CD8-positive, alpha-beta memory T cell (primary cell): ENCODE results near the gene C20orf96. TPM values are rescaled to one million over a fixed set of nuclear protein-coding genes. Genes with fewer than 3 reads are reported as not detected.
"Not testable (repeated sequence)": the region's sequence is repeated elsewhere in the genome, so short reads cannot be mapped to it uniquely, and the experiment has no call there.

Source experiments
- CTCF ChIA-PET: fragments of 350-600 bp; sonication (Branson Sonifier 250); formaldehyde crosslinking; loops from one replicate; lab custom pipeline; 2021; ENCODE audit warnings: antibody characterized with exemption; lab: Charles Lee
- POLR2A ChIA-PET: fragments of 350-600 bp; sonication (Branson Sonifier 250); formaldehyde crosslinking; loops from one replicate; lab custom pipeline; 2021; ENCODE audit warnings: antibody characterized with exemption; lab: Charles Lee
- DNase-seq, 5 donors: peaks; one replicate each; pipeline versions ENCODE4 v3.0.0 to v3.0.0-alpha.2; 2020 to 2022; ENCODE audit warnings: mixed read lengths in 1 of 5
- H3K27ac ChIP-seq: one replicate; pipeline ENCODE4 v1.7.0; 2013; ENCODE audit warnings: low read depth, mild to moderate bottlenecking, low read length, moderate library complexity
- H3K27me3 ChIP-seq: 2 replicates; pipeline ENCODE4 v1.7.0; 2013; ENCODE audit warnings: low read length, mild to moderate bottlenecking; ENCODE audit not compliant: insufficient read depth, poor library complexity, severe bottlenecking
- H3K36me3 ChIP-seq: 2 replicates; pipeline ENCODE4 v1.7.0; 2013; ENCODE audit warnings: mild to moderate bottlenecking, low read length, moderate library complexity; ENCODE audit not compliant: insufficient read depth
- H3K4me1 ChIP-seq: 2 replicates; pipeline ENCODE4 v1.7.0; 2013; ENCODE audit warnings: mild to moderate bottlenecking, low read length, moderate library complexity; ENCODE audit not compliant: insufficient read depth
- H3K4me3 ChIP-seq: 2 replicates; pipeline ENCODE4 v1.7.0; 2013; ENCODE audit warnings: mild to moderate bottlenecking, low read length
- H3K9me3 ChIP-seq: 2 replicates; pipeline ENCODE4 v1.7.0; 2013; ENCODE audit warnings: mild to moderate bottlenecking, low read length
- H3K27ac Mint-ChIP-seq, 8 donors: one replicate each; pipeline ENCODE4 v1.8.0; 2020 to 2021; ENCODE audit warnings: mixed read lengths in 8 of 8, mild to moderate bottlenecking in 6 of 8, inconsistent platforms in 3 of 8, moderate library complexity in 3 of 8
- H3K27me3 Mint-ChIP-seq, 2 donors: one replicate each; pipeline ENCODE4 v1.8.0; 2020 to 2021; ENCODE audit warnings: mixed read lengths in 2 of 2, mild to moderate bottlenecking in 1 of 2, moderate library complexity in 1 of 2
- H3K36me3 Mint-ChIP-seq, 3 donors: one replicate each; pipeline ENCODE4 v1.8.0; 2020 to 2021; ENCODE audit warnings: mixed read lengths in 3 of 3, inconsistent platforms in 1 of 3, mild to moderate bottlenecking in 1 of 3
- H3K4me1 Mint-ChIP-seq, 3 donors: one replicate each; pipeline ENCODE4 v1.8.0; 2020 to 2021; ENCODE audit warnings: mixed read lengths in 3 of 3, inconsistent platforms in 1 of 3, mild to moderate bottlenecking in 1 of 3
- H3K4me3 Mint-ChIP-seq, 7 donors: one replicate each; pipeline ENCODE4 v1.8.0; 2020 to 2021; ENCODE audit warnings: mixed read lengths in 7 of 7, mild to moderate bottlenecking in 6 of 7, moderate library complexity in 4 of 7, inconsistent platforms in 2 of 7
- H3K9me3 Mint-ChIP-seq, 5 donors: one replicate each; pipeline ENCODE4 v1.8.0; 2020 to 2022; ENCODE audit warnings: mixed read lengths in 5 of 5, mild to moderate bottlenecking in 3 of 5, moderate library complexity in 2 of 5, inconsistent platforms in 1 of 5
- polyA plus RNA-seq: library from polyadenylated mRNA; unstranded; fragments of 300-500 nt; fragmentation: Illumina TruSeq; gene quantifications from one replicate; pipeline ENCODE4 v1.2.3, GENCODE V29; 2021
- total RNA-seq, 2 experiments: library from RNA; stranded (reverse); gene quantifications; one replicate each; pipeline ENCODE4 v1.2.3, GENCODE V29; 2021

C20orf96 gene, protein sequence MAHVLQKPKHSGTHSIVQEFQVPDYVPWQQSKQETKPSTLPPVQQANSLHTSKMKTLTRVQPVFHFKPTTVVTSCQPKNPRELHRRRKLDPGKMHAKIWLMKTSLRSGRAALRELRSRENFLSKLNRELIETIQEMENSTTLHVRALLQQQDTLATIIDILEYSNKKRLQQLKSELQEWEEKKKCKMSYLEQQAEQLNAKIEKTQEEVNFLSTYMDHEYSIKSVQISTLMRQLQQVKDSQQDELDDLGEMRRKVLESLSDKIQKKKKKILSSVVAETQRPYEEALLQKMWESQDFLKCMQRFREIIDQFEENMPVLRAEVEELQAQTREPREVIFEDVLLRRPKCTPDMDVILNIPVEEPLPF
- 1 to 10 TPM; 3.7 to 4.3 TPM for total RNA-seq
- 0.46 TPM for polyA plus RNA-seq

DNA sequence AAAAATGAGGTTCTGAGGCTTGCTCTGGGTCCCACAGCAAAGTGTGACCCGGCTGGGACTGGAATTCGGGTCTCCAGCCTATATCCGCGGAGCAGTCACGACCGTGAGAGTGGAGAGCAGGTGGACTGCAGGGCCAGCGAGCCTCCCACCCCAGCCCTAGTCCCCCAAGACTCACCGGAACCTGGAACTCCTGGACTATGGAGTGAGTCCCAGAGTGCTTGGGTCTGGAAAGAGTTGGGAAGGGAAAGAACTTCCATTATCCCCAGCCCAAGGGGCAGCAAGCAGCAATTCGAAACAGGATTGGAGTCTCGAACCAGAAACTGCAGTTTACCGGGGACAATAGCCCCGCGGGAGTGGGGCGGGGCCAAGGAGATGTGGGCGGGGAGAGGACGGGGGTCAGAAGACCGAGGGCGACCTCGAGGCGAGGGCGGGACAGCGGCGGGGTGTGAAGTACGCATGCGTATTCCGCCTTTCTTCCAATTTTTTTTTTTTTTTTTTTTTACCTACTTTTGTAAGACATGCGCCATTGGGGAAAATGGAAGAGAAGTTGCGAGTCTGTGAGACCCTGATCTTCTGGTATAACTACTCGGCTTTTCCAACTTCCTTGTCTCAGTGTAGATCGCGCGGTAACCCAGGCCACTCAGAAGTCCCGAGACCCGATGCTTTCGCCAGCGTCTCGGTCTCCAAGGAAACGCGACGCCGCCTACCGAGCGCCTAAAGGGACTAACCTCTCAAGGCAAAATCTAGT, at the start of gene C20orf96:
C20orf96 (minus strand) TSS at position 667 of the 748 bp plus-strand sequence; CDS start at position 527, 140 bp downstream.
- POLR2A ChIA-PET: no interaction called here

DNA sequence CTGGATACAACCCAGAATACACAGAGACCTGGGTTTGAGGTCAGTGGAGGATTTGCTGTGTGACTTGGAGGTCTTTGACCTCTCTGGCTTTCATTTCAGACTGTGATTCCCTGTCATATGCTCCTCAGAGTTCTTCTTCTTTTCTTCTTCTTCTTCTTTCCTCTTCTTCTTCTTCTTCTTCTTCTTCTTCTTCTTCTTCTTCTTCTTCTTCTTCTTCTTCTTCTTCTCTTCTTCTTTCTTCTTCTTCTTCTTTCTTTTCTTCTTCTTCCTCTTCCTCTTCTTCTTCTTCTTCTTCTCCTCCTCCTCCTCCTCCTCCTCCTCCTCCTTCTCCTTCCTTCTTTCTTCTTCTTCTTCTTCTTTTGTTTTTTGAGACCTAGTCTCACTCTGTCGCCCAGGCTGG, 45.5 kb upstream of the C20orf96 start:
- H3K4me3 Mint-ChIP-seq, H3K27ac ChIP-seq, POLR2A ChIA-PET, H3K36me3 ChIP-seq, H3K27me3 ChIP-seq, H3K27me3 Mint-ChIP-seq, CTCF ChIA-PET, H3K4me3 ChIP-seq, H3K4me1 Mint-ChIP-seq, H3K9me3 ChIP-seq, H3K36me3 Mint-ChIP-seq, H3K4me1 ChIP-seq, H3K9me3 Mint-ChIP-seq: not testable (repeated sequence)
- DNase-seq: peak in 1 of 5 donors; percentile 4
- H3K27ac Mint-ChIP-seq: peak overlapping the region in 1 of 8 donors; percentile 32

More for the DNA sequence above, at the start of gene C20orf96:
- no peaks in the 10 kb centered on the region for H3K9me3 ChIP-seq
- H3K36me3 ChIP-seq: no peaks in the 10 kb centered on the region
- peaks cover 24% of the 10 kb centered on the region for H3K4me1 ChIP-seq
- peak; percentile 74 to 87 (median 80) for DNase-seq
- Mint-ChIP-seq H3K4me3 (no peak within 1 kb of the TSS), H3K27ac (peak within 1 kb of the TSS in 4 of 8 donors; percentile 55 to 89 (median 68)), H3K36me3 (no peaks in the 10 kb centered on the region), H3K9me3 (no peaks in the 10 kb centered on the region), H3K27me3 (no peaks in the 10 kb centered on the region), H3K4me1 (peaks cover 0 to 11% (median 8%) of the 10 kb centered on the region in 3 donors)
- peak within 1 kb of the TSS; percentile 66 for H3K27ac ChIP-seq
- peak within 1 kb of the TSS; percentile 71 for H3K4me3 ChIP-seq
- no peaks in the 10 kb centered on the region for H3K27me3 ChIP-seq
- CTCF ChIA-PET: interaction anchor here (0.9 to 1.4 kb wide), 2 partner anchors 15 to 40 kb away, joined by 3 to 4 read pairs; no protein-coding TSS in a partner anchor

DNA sequence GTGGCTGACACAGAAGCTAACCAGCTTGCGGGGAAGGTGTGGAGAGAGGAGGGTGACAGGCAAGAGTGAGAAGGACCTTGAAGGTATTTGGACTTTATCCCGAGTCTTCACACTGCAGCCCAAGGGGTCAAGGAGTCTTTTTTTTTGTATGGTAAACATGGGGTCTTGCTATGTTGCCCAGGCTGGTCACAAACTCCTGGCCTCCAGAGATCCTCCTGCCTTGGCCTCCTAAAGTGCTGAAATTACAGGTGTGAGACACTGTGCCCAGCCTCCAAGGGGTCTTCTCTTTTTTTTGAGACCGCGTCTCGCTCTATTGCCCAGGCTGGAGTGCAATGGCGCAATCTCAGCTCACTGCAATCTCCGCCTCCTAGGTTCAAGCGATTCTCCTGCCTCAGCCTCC, 44.0 kb upstream of the C20orf96 start:
- H3K27me3 Mint-ChIP-seq: no peaks in the 10 kb centered on the region

DNA sequence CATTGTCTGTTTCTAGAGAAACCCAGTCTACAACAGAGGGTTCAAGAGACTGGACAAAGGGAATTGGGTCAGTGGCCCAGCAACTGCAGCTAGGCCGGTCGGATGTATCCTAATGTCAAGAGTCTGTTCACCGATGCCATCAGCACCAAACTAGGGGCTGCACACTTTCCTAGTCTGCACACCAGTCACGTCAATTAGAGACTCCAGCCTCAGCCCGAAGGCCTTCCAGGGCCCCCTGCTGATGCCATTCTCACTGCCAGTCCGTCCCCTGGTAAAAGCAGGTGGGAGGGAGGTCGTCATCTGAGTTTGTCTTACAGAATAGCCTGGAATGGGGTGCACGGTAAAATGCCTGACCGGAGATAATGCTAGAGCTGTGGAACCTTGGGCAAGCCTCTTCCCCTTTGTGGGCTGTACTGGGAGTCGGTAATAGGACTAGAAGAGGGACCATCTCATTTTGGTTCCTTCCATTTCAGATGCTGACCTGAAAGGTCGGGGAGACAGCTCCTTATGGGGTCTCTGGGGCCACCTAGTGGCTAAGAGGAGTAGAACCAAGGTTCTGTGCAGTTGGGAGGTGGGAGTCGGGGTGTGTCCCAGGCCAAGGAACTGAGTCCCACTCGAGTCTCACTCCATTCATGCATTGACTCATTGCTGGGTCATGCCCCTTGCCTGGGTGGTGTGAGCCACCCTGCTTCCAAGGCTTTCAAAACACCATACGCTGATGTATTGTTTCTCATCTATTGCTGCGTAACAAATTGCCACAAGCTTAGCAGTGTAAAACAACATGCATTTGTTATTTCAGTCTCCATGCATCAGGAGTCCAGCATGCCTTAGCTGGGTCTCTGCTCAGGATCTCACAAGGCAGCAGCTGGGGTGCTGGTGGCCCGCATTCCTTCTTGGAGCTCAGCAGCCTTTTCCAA, 39.9 kb upstream of the C20orf96 start:
- H3K4me1 Mint-ChIP-seq: peaks cover 6 to 26% (median 10%) of the 10 kb centered on the region in 3 donors
- H3K36me3 ChIP-seq: no peaks in the 10 kb centered on the region
- H3K27me3 Mint-ChIP-seq: peaks cover 0 to 1% of the 10 kb centered on the region in 2 donors
- H3K9me3 Mint-ChIP-seq: no peaks in the 10 kb centered on the region
- H3K27ac ChIP-seq: no peak overlapping the region
- H3K4me3 ChIP-seq: no peak overlapping the region
- no peaks in the 10 kb centered on the region for H3K27me3 ChIP-seq
- no peaks in the 10 kb centered on the region for H3K36me3 Mint-ChIP-seq
- H3K27ac Mint-ChIP-seq: peak overlapping the region in 3 of 8 donors; percentile 61 to 77 (median 72)
- no peaks in the 10 kb centered on the region for H3K9me3 ChIP-seq
- H3K4me1 ChIP-seq: peaks cover 20% of the 10 kb centered on the region
- DNase-seq: peak; percentile 35 to 78 (median 58)
- ChIA-PET POLR2A (interaction anchor here (1.0 kb wide), 2 partner anchors 33 to 37 kb away, joined by 3 read pairs; partner anchors contain the start of gene ZCCHC3), CTCF (interaction anchor here (0.6 to 4.3 kb wide), 21 partner anchors 8 to 214 kb away, joined by 3 to 60 read pairs (median 3); partner anchors contain the start of genes CSNK2A1, DEFB132 and ZCCHC3)
- H3K4me3 Mint-ChIP-seq: peak overlapping the region in 1 of 7 donors; percentile 60

More for the DNA sequence above, 44.0 kb upstream of the C20orf96 start:
- Histone ChIP-seq H3K27ac (no peak overlapping the region), H3K4me1 (peaks cover 4% of the 10 kb centered on the region), H3K36me3 (no peaks in the 10 kb centered on the region), H3K27me3 (no peaks in the 10 kb centered on the region), H3K4me3 (no peak overlapping the region), H3K9me3 (no peaks in the 10 kb centered on the region)
- H3K36me3 Mint-ChIP-seq: no peaks in the 10 kb centered on the region
- H3K4me1 Mint-ChIP-seq: peaks cover 2 to 9% (median 6%) of the 10 kb centered on the region in 3 donors
- no peaks in the 10 kb centered on the region for H3K9me3 Mint-ChIP-seq
- DNase-seq: no peak
- no peak overlapping the region for H3K27ac Mint-ChIP-seq
- no peak overlapping the region for H3K4me3 Mint-ChIP-seq
- ChIA-PET CTCF (no interaction called here), POLR2A (no interaction called here)

DNA sequence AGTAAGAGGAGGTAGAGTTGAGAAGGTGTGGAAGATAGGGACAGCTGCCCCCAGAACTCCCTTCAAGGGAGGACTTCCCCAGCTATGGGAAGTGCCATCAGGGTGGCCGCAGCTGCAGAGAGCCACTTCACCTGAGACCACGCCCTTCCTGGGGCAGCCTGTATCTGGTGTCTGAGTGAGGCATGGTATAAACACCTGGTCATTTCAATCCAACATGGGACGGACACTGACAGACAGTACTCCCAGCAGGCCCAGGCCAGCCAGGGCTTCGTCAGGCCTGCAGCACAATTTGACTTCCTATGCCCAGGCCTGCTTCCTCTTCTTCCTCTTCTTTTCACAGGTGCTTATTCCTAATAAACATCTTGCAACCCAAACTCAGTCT, 39.3 kb upstream of the C20orf96 start:
- no peaks in the 10 kb centered on the region for H3K36me3 ChIP-seq
- no peak for DNase-seq
- no peak overlapping the region for H3K27ac ChIP-seq
- Mint-ChIP-seq H3K27ac (peak overlapping the region in 1 of 8 donors; percentile 77), H3K4me1 (peaks cover 6 to 28% (median 12%) of the 10 kb centered on the region in 3 donors), H3K27me3 (peaks cover 0 to 1% of the 10 kb centered on the region in 2 donors), H3K9me3 (no peaks in the 10 kb centered on the region), H3K36me3 (peaks cover 0 to 2% (median 0%) of the 10 kb centered on the region in 3 donors), H3K4me3 (peak overlapping the region in 1 of 7 donors; percentile 85)
- CTCF ChIA-PET: interaction anchor here (0.6 to 4.3 kb wide), 12 partner anchors 9 to 214 kb away, joined by 3 to 60 read pairs (median 3); partner anchors contain the start of genes CSNK2A1 and DEFB132
- H3K9me3 ChIP-seq: no peaks in the 10 kb centered on the region
- no peak overlapping the region for H3K4me3 ChIP-seq
- H3K4me1 ChIP-seq: peaks cover 22% of the 10 kb centered on the region
- POLR2A ChIA-PET: no interaction called here
- no peaks in the 10 kb centered on the region for H3K27me3 ChIP-seq

DNA sequence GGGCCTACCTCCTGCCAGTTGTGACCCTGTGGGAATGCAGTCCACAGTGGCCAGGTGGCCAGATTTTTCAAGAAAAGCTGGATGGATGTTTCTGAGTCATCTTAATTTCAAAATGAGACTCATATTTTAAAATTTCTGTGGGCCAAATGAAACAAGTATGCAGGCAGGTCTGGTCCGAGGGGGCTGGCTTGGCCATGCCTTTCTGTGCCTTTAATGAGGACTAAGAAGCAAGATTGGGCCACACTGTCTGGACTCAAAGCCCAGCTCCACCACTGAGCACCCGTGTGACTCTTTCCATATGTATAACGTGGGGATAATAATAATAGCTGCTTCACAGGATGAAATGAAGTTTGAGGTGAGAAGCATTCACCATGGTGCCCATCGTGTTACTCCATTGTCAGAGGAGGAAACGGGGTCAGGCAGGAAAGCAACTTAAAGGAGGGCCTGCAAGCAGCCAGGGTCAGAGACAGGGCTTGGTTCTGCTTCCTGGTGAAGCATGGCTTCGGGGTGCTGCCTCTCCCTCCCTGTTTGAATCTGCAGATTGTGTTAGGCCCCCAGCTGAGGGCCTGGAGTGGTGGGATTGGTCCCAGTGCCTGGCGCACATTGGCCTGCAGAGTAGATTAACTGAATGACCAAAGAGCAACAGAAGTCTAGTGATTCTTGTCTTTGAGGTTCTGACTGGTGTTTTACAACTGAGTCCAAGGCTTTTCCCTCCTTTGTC, 38.6 kb upstream of the C20orf96 start:
- Histone ChIP-seq H3K9me3 (no peaks in the 10 kb centered on the region), H3K27ac (no peak overlapping the region), H3K27me3 (no peaks in the 10 kb centered on the region), H3K36me3 (no peaks in the 10 kb centered on the region), H3K4me1 (peaks cover 26% of the 10 kb centered on the region), H3K4me3 (no peak overlapping the region)
- ChIA-PET CTCF (interaction anchor here (0.9 to 4.3 kb wide), 7 partner anchors 8 to 148 kb away, joined by 3 to 60 read pairs (median 4); partner anchors contain the start of gene DEFB132), POLR2A (no interaction called here)
- DNase-seq: no peak
- peaks cover 0 to 3% (median 0%) of the 10 kb centered on the region in 3 donors for H3K36me3 Mint-ChIP-seq
- peak overlapping the region in 4 of 7 donors; percentile 7 to 85 (median 32) for H3K4me3 Mint-ChIP-seq
- H3K27me3 Mint-ChIP-seq: peaks cover 0 to 1% of the 10 kb centered on the region in 2 donors
- peaks cover 6 to 33% (median 17%) of the 10 kb centered on the region in 3 donors for H3K4me1 Mint-ChIP-seq
- H3K27ac Mint-ChIP-seq: peak overlapping the region; percentile 47 to 91 (median 72)
- H3K9me3 Mint-ChIP-seq: no peaks in the 10 kb centered on the region
